Keratinocyte (primary cell): Measurements from ENCODE around the gene SDK2. TPM values are rescaled to one million over a fixed set of nuclear protein-coding genes. Genes with fewer than 3 reads are reported as not detected.

Experiments used
- DNase-seq: peaks from one replicate; pipeline ENCODE4 v3.0.0-alpha.2; 2011; ENCODE audit warnings: low read depth, missing footprints, low spot score
- FAIRE-seq: peaks from 2 replicates; lab custom pipeline; 2011; peaks lifted over from hg19 to GRCh38; lab: Jason Lieb, UNC
- H2AFZ ChIP-seq: 2 replicates; pipeline ENCODE4 v1.6.0; 2012; ENCODE audit warnings: low read length, control low read depth, inconsistent platforms; ENCODE audit not compliant: control insufficient read depth
- H3K27ac ChIP-seq: 2 replicates; pipeline ENCODE4 v1.5.1; 2011; ENCODE audit warnings: low read length; ENCODE audit not compliant: control insufficient read depth, insufficient read depth
- H3K27me3 ChIP-seq: 3 replicates; pipeline ENCODE4 v1.6.0; 2011; ENCODE audit warnings: low read length; ENCODE audit not compliant: control insufficient read depth, insufficient read depth; ENCODE audit errors: extremely low read depth
- H3K36me3 ChIP-seq, 2 experiments: 2 replicates in 1 of 2; 3 replicates in 1 of 2; pipeline ENCODE4 v1.5.1; 2011; ENCODE audit warnings: low read length in 2 of 2, mild to moderate bottlenecking in 1 of 2; ENCODE audit not compliant: control insufficient read depth in 2 of 2, insufficient read depth in 2 of 2; ENCODE audit errors: extremely low read depth in 1 of 2
- H3K4me1 ChIP-seq: 3 replicates; pipeline ENCODE4 v1.5.1; 2011; ENCODE audit warnings: low read length; ENCODE audit not compliant: control insufficient read depth, insufficient read depth; ENCODE audit errors: extremely low read depth
- H3K4me2 ChIP-seq: 3 replicates; pipeline ENCODE4 v1.6.0; 2011; ENCODE audit warnings: low read depth, low read length; ENCODE audit not compliant: control insufficient read depth, insufficient read depth; ENCODE audit errors: extremely low read depth
- H3K4me3 ChIP-seq, 3 experiments: fragments of 200-600 bp in 1 of 3; sonication (generic) in 1 of 3; 2 replicates in 2 of 3; 3 replicates in 1 of 3; pipeline ENCODE4 v1.5.1; 2011 to 2016; ENCODE audit warnings: low read length in 3 of 3, mild to moderate bottlenecking in 3 of 3, control low read depth in 2 of 3, inconsistent platforms in 1 of 3, low read depth in 1 of 3, mixed read lengths in 1 of 3, mixed run types in 1 of 3, moderate library complexity in 1 of 3; ENCODE audit not compliant: control insufficient read depth in 2 of 3, insufficient read depth in 2 of 3; ENCODE audit errors: extremely low read depth in 1 of 3
- H3K79me2 ChIP-seq: 2 replicates; pipeline ENCODE4 v1.6.0; 2012; ENCODE audit warnings: low read length; ENCODE audit not compliant: control insufficient read depth, insufficient read depth
- H3K9ac ChIP-seq: 3 replicates; pipeline ENCODE4 v1.6.0; 2011; ENCODE audit warnings: low read length; ENCODE audit not compliant: control insufficient read depth, insufficient read depth; ENCODE audit errors: extremely low read depth
- H3K9me1 ChIP-seq: 3 replicates; pipeline ENCODE4 v1.6.0; 2011; ENCODE audit warnings: low read length; ENCODE audit not compliant: control insufficient read depth, insufficient read depth; ENCODE audit errors: extremely low read depth
- H3K9me3 ChIP-seq: 2 replicates; pipeline ENCODE4 v1.5.1; 2012; ENCODE audit warnings: low read depth, low read length; ENCODE audit not compliant: control insufficient read depth
- H4K20me1 ChIP-seq: 3 replicates; pipeline ENCODE4 v1.6.0; 2011; ENCODE audit warnings: low read length; ENCODE audit not compliant: control insufficient read depth, insufficient read depth; ENCODE audit errors: extremely low read depth
- EZH2 ChIP-seq: IDR thresholded peaks from one replicate; pipeline ENCODE4 v1.6.1; 2012; ENCODE audit warnings: inconsistent platforms, mild to moderate bottlenecking, low read length, moderate library complexity
- dilution Hi-C: fragments of 300-500 bp; cut with MboI; formaldehyde crosslinking; loops from one replicate; pipeline ENCODE4 v1.7.0; 2020; ENCODE audit warnings: low sequenced_read_pairs; ENCODE audit not compliant: extremely low pct_ligation_motif_present
- polyA plus RNA-seq, 5 experiments: library from polyadenylated mRNA; depleted of rRNA in 3 of 5; stranded (reverse) in 3 of 5; stranded (forward) in 1 of 5; unstranded in 1 of 5; fragments of >200 nt; gene quantifications; 1 replicate in 1 of 5; 2 replicates in 3 of 5; 3 replicates in 1 of 5; pipeline versions ENCODE4 v1.2.1 to v1.2.3, GENCODE V29; 2011 to 2012; ENCODE audit warnings: missing spikeins in 2 of 5, low read depth in 1 of 5, low replicate concordance in 1 of 5
- TF ChIP-seq, protein P1 (sequence below), 3 experiments: IDR thresholded peaks in 1 of 3; conservative IDR thresholded peaks in 1 of 3; optimal IDR thresholded peaks in 1 of 3; 2 replicates in 2 of 3; 3 replicates in 1 of 3; pipeline versions ENCODE3 to v1.5.1; 2011; ENCODE audit warnings: low read length in 3 of 3, mild to moderate bottlenecking in 3 of 3, moderate library complexity in 2 of 3, control low read depth in 1 of 3, inconsistent platforms in 1 of 3; ENCODE audit not compliant: insufficient read depth in 2 of 3; ENCODE audit errors: extremely low read depth in 1 of 3

SDK2 gene
- polyA plus RNA-seq, 1 donor (not counting 4 experiments of a cell fraction or from before 2014, with no cell fraction given) = 1.8 TPM

GRCh38 chr17:73324160-73324475 is 320.1 kb downstream of the SDK2 start:
- H3K9ac ChIP-seq = no peak overlapping the region
- H3K27ac ChIP-seq = no peak overlapping the region
- no peaks in the 10 kb centered on the region for H3K27me3 ChIP-seq
- no peaks in the 10 kb centered on the region for H3K36me3 ChIP-seq
- H3K4me1 ChIP-seq = peaks cover 7% of the 10 kb centered on the region
- no peak overlapping the region for H2AFZ ChIP-seq
- H3K4me3 ChIP-seq = no peak overlapping the region
- no peak for TF ChIP-seq EZH2
- TF ChIP-seq, protein P1, sequence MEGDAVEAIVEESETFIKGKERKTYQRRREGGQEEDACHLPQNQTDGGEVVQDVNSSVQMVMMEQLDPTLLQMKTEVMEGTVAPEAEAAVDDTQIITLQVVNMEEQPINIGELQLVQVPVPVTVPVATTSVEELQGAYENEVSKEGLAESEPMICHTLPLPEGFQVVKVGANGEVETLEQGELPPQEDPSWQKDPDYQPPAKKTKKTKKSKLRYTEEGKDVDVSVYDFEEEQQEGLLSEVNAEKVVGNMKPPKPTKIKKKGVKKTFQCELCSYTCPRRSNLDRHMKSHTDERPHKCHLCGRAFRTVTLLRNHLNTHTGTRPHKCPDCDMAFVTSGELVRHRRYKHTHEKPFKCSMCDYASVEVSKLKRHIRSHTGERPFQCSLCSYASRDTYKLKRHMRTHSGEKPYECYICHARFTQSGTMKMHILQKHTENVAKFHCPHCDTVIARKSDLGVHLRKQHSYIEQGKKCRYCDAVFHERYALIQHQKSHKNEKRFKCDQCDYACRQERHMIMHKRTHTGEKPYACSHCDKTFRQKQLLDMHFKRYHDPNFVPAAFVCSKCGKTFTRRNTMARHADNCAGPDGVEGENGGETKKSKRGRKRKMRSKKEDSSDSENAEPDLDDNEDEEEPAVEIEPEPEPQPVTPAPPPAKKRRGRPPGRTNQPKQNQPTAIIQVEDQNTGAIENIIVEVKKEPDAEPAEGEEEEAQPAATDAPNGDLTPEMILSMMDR (optimal IDR thresholded peaks at IDR 0.05 in 1 of 3, IDR thresholded peaks at IDR 0.05 in 1 of 3, conservative IDR thresholded peaks at IDR 0.05 in 1 of 3; ENCODE audit: extremely low read depth in 1 of 3, insufficient read depth in 2 of 3, low read length in 3 of 3) = no peak
- no peaks in the 10 kb centered on the region for H4K20me1 ChIP-seq
- dilution Hi-C loops = no loop called here
- no peaks in the 10 kb centered on the region for H3K9me1 ChIP-seq
- no peaks in the 10 kb centered on the region for H3K9me3 ChIP-seq
- DNase-seq = no peak
- FAIRE-seq = no peak
- no peak overlapping the region for H3K4me2 ChIP-seq
- no peaks in the 10 kb centered on the region for H3K79me2 ChIP-seq

GRCh38 chr17:73323409-73324159 is 320.7 kb downstream of the SDK2 start:
- Histone ChIP-seq H3K79me2 (no peaks in the 10 kb centered on the region), H2AFZ (no peak overlapping the region), H3K4me3 (no peak overlapping the region), H3K9ac (no peak overlapping the region), H3K4me2 (peak overlapping the region; percentile 29), H3K9me1 (no peaks in the 10 kb centered on the region), H3K36me3 (no peaks in the 10 kb centered on the region), H3K4me1 (peaks cover 7% of the 10 kb centered on the region), H4K20me1 (no peaks in the 10 kb centered on the region), H3K9me3 (no peaks in the 10 kb centered on the region), H3K27ac (no peak overlapping the region), H3K27me3 (no peaks in the 10 kb centered on the region)
- DNase-seq (no peak), FAIRE-seq (no peak)
- dilution Hi-C loops = no loop called here
- TF ChIP-seq, protein P1 (optimal IDR thresholded peaks at IDR 0.05 in 1 of 3, IDR thresholded peaks at IDR 0.05 in 1 of 3, conservative IDR thresholded peaks at IDR 0.05 in 1 of 3; ENCODE audit: extremely low read depth in 1 of 3, insufficient read depth in 2 of 3, low read length in 3 of 3) = no peak
- TF ChIP-seq EZH2 = no peak
